ENCODE data around the gene KCTD1. TPM values are rescaled to one million over a fixed set of nuclear protein-coding genes. Genes with fewer than 3 reads are reported as not detected.

Gene KCTD1
- total and polyA plus RNA-seq, 2 donors (not counting 1 experiment from before 2014, with no cell fraction given) = 2.3 to 5.0 TPM

DNA sequence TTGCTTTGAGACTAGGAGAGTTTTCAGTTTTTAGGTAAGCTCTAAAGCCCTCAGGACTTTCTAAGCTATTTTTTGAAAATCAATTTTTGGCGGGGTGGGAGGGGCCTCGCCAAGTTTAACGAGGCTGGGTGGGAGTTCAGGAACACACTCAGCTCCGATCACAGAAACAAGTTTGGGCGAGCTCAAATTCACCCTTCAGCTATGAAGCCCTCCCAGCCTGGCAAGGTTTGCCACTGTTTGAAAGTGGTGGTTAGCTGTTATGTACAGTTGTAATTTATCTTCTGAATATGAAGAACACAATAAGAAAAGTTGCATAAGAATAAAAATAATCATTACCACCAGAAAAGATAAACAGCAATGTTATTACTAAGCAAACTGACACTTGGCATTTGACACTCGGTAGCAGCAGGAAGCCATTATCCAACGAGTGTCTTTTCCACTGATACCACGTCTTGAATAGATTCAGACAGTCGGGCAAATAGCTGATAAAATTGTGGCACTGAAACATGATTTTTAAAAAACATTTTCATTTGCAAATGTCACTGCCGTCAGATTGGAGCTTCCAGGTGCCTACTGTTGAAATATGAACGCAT, 59.8 kb downstream of the KCTD1 start:
- Histone ChIP-seq H3K36me3 (replicated peaks in 1 of 2; ENCODE audit: control extremely low read depth in 1 of 2, control insufficient read depth in 1 of 2, extremely low read depth in 1 of 2, insufficient read depth in 2 of 2, low read length in 1 of 2) (no peaks in the 10 kb centered on the region), H3K4me2 (replicated peaks; ENCODE audit: low read depth, low read length, poor library complexity, severe bottlenecking) (no peak overlapping the region), H3K4me3 (ENCODE audit: control extremely low read depth in 1 of 5, extremely low read depth in 1 of 5, insufficient read depth in 1 of 5, low read depth in 2 of 5, low read length in 4 of 5) (no peak overlapping the region), H3K9me3 (ENCODE audit: control extremely low read depth in 1 of 3, control insufficient read depth in 2 of 3, insufficient read depth in 1 of 3, low read length in 2 of 3) (no peaks in the 10 kb centered on the region), H4K20me1 (ENCODE audit: control insufficient read depth, insufficient read depth, low read length, poor library complexity, severe bottlenecking) (no peaks in the 10 kb centered on the region), H2AFZ (ENCODE audit: insufficient read depth, low read depth, low read length, poor library complexity, severe bottlenecking) (no peak overlapping the region), H3K4me1 (ENCODE audit: control insufficient read depth in 2 of 2, insufficient read depth in 2 of 2, low read length in 2 of 2) (no peaks in the 10 kb centered on the region), H3K79me2 (ENCODE audit: control insufficient read depth, insufficient read depth, low read length) (no peaks in the 10 kb centered on the region), H3K9ac (ENCODE audit: low read length) (no peak overlapping the region), H3K27me3 (replicated peaks in 1 of 4; ENCODE audit: control extremely low read depth in 1 of 4, control insufficient read depth in 3 of 4, insufficient read depth in 4 of 4, low read length in 3 of 4) (no peaks in the 10 kb centered on the region), H3K27ac (ENCODE audit: low read length in 2 of 2) (no peak overlapping the region)
- H3K9me3 Mint-ChIP-seq (ENCODE audit: insufficient read depth) = no peaks in the 10 kb centered on the region
- WGBS (ENCODE audit: insufficient coverage) = 92% methylated on average over 6 of the region's 11 CpGs
- no peaks in the 10 kb centered on the region for H3K4me1 Mint-ChIP-seq
- ChIA-PET POLR2A (no interaction called here), CTCF (interaction anchor here (1.1 kb wide), 1 partner anchor 105 kb away, joined by 3 read pairs; no protein-coding TSS in a partner anchor)
- no peak overlapping the region for H3K27ac Mint-ChIP-seq
- H3K4me3 Mint-ChIP-seq = no peak overlapping the region
- no peak for TF ChIP-seq CTCF (IDR thresholded peaks at IDR 0.05)
- no peak for TF ChIP-seq EZH2 (IDR thresholded peaks at IDR 0.05; ENCODE audit: borderline replicate concordance, insufficient read depth, low read depth, low read length, poor library complexity, severe bottlenecking)
- intact Hi-C loops (cut with micrococcal nuclease) = no loop called here
- DNase-seq (no peak), ATAC-seq (ENCODE audit: low read depth) (no peak)
- H3K27me3 Mint-ChIP-seq = no peaks in the 10 kb centered on the region

GRCh38 chr18:26487437-26487836, 60.9 kb downstream of the KCTD1 start:
- Histone ChIP-seq H3K27ac (ENCODE audit: low read length in 2 of 2) (no peak overlapping the region), H2AFZ (ENCODE audit: insufficient read depth, low read depth, low read length, poor library complexity, severe bottlenecking) (no peak overlapping the region), H4K20me1 (ENCODE audit: control insufficient read depth, insufficient read depth, low read length, poor library complexity, severe bottlenecking) (no peaks in the 10 kb centered on the region), H3K4me2 (replicated peaks; ENCODE audit: low read depth, low read length, poor library complexity, severe bottlenecking) (no peak overlapping the region), H3K9me3 (ENCODE audit: control extremely low read depth in 1 of 3, control insufficient read depth in 2 of 3, insufficient read depth in 1 of 3, low read length in 2 of 3) (no peaks in the 10 kb centered on the region), H3K4me3 (ENCODE audit: control extremely low read depth in 1 of 5, extremely low read depth in 1 of 5, insufficient read depth in 1 of 5, low read depth in 2 of 5, low read length in 4 of 5) (no peak overlapping the region), H3K9ac (ENCODE audit: low read length) (no peak overlapping the region), H3K36me3 (replicated peaks in 1 of 2; ENCODE audit: control extremely low read depth in 1 of 2, control insufficient read depth in 1 of 2, extremely low read depth in 1 of 2, insufficient read depth in 2 of 2, low read length in 1 of 2) (no peaks in the 10 kb centered on the region), H3K79me2 (ENCODE audit: control insufficient read depth, insufficient read depth, low read length) (no peaks in the 10 kb centered on the region), H3K27me3 (replicated peaks in 1 of 4; ENCODE audit: control extremely low read depth in 1 of 4, control insufficient read depth in 3 of 4, insufficient read depth in 4 of 4, low read length in 3 of 4) (no peaks in the 10 kb centered on the region), H3K4me1 (ENCODE audit: control insufficient read depth in 2 of 2, insufficient read depth in 2 of 2, low read length in 2 of 2) (no peaks in the 10 kb centered on the region)
- no peak for TF ChIP-seq EZH2 (IDR thresholded peaks at IDR 0.05; ENCODE audit: borderline replicate concordance, insufficient read depth, low read depth, low read length, poor library complexity, severe bottlenecking)
- TF ChIP-seq CTCF (IDR thresholded peaks at IDR 0.05) = no peak
- CTCF ChIA-PET = interaction anchor here (1.1 to 1.3 kb wide), 2 partner anchors 9 to 104 kb away, joined by 3 to 4 read pairs; no protein-coding TSS in a partner anchor
- POLR2A ChIA-PET = no interaction called here
- Mint-ChIP-seq H3K4me1 (no peaks in the 10 kb centered on the region), H3K9me3 (ENCODE audit: insufficient read depth) (no peaks in the 10 kb centered on the region), H3K4me3 (no peak overlapping the region), H3K27ac (no peak overlapping the region), H3K27me3 (no peaks in the 10 kb centered on the region)
- DNase-seq (no peak), ATAC-seq (ENCODE audit: low read depth) (no peak)
- 67% methylated on average over 2 of the region's 7 CpGs for WGBS (ENCODE audit: insufficient coverage)
- intact Hi-C loops (cut with micrococcal nuclease) = no loop called here

All from B cell (primary cell).